Keratinocyte (primary cell): Measurements from ENCODE around the gene IFIT3. TPM values are rescaled to one million over a fixed set of nuclear protein-coding genes. Genes with fewer than 3 reads are reported as not detected.

ENCODE experiments used
- DNase-seq: peaks from one replicate; pipeline ENCODE4 v3.0.0-alpha.2; 2011; ENCODE audit warnings: low read depth, missing footprints, low spot score
- FAIRE-seq: peaks from 2 replicates; lab custom pipeline; 2011; peaks lifted over from hg19 to GRCh38; lab: Jason Lieb, UNC
- H2AFZ ChIP-seq: 2 replicates; pipeline ENCODE4 v1.6.0; 2012; ENCODE audit warnings: low read length, control low read depth, inconsistent platforms; ENCODE audit not compliant: control insufficient read depth
- H3K27ac ChIP-seq: 2 replicates; pipeline ENCODE4 v1.5.1; 2011; ENCODE audit warnings: low read length; ENCODE audit not compliant: control insufficient read depth, insufficient read depth
- H3K27me3 ChIP-seq: 3 replicates; pipeline ENCODE4 v1.6.0; 2011; ENCODE audit warnings: low read length; ENCODE audit not compliant: control insufficient read depth, insufficient read depth; ENCODE audit errors: extremely low read depth
- H3K36me3 ChIP-seq, 2 experiments: 2 replicates in 1 of 2; 3 replicates in 1 of 2; pipeline ENCODE4 v1.5.1; 2011; ENCODE audit warnings: low read length in 2 of 2, mild to moderate bottlenecking in 1 of 2; ENCODE audit not compliant: control insufficient read depth in 2 of 2, insufficient read depth in 2 of 2; ENCODE audit errors: extremely low read depth in 1 of 2
- H3K4me1 ChIP-seq: 3 replicates; pipeline ENCODE4 v1.5.1; 2011; ENCODE audit warnings: low read length; ENCODE audit not compliant: control insufficient read depth, insufficient read depth; ENCODE audit errors: extremely low read depth
- H3K4me2 ChIP-seq: 3 replicates; pipeline ENCODE4 v1.6.0; 2011; ENCODE audit warnings: low read depth, low read length; ENCODE audit not compliant: control insufficient read depth, insufficient read depth; ENCODE audit errors: extremely low read depth
- H3K4me3 ChIP-seq, 3 experiments: fragments of 200-600 bp in 1 of 3; sonication (generic) in 1 of 3; 2 replicates in 2 of 3; 3 replicates in 1 of 3; pipeline ENCODE4 v1.5.1; 2011 to 2016; ENCODE audit warnings: low read length in 3 of 3, mild to moderate bottlenecking in 3 of 3, control low read depth in 2 of 3, inconsistent platforms in 1 of 3, low read depth in 1 of 3, mixed read lengths in 1 of 3, mixed run types in 1 of 3, moderate library complexity in 1 of 3; ENCODE audit not compliant: control insufficient read depth in 2 of 3, insufficient read depth in 2 of 3; ENCODE audit errors: extremely low read depth in 1 of 3
- H3K79me2 ChIP-seq: 2 replicates; pipeline ENCODE4 v1.6.0; 2012; ENCODE audit warnings: low read length; ENCODE audit not compliant: control insufficient read depth, insufficient read depth
- H3K9ac ChIP-seq: 3 replicates; pipeline ENCODE4 v1.6.0; 2011; ENCODE audit warnings: low read length; ENCODE audit not compliant: control insufficient read depth, insufficient read depth; ENCODE audit errors: extremely low read depth
- H3K9me1 ChIP-seq: 3 replicates; pipeline ENCODE4 v1.6.0; 2011; ENCODE audit warnings: low read length; ENCODE audit not compliant: control insufficient read depth, insufficient read depth; ENCODE audit errors: extremely low read depth
- H3K9me3 ChIP-seq: 2 replicates; pipeline ENCODE4 v1.5.1; 2012; ENCODE audit warnings: low read depth, low read length; ENCODE audit not compliant: control insufficient read depth
- H4K20me1 ChIP-seq: 3 replicates; pipeline ENCODE4 v1.6.0; 2011; ENCODE audit warnings: low read length; ENCODE audit not compliant: control insufficient read depth, insufficient read depth; ENCODE audit errors: extremely low read depth
- EZH2 ChIP-seq: IDR thresholded peaks from one replicate; pipeline ENCODE4 v1.6.1; 2012; ENCODE audit warnings: inconsistent platforms, mild to moderate bottlenecking, low read length, moderate library complexity
- dilution Hi-C: fragments of 300-500 bp; cut with MboI; formaldehyde crosslinking; loops from one replicate; pipeline ENCODE4 v1.7.0; 2020; ENCODE audit warnings: low sequenced_read_pairs; ENCODE audit not compliant: extremely low pct_ligation_motif_present
- polyA plus RNA-seq, 5 experiments: library from polyadenylated mRNA; depleted of rRNA in 3 of 5; stranded (reverse) in 3 of 5; stranded (forward) in 1 of 5; unstranded in 1 of 5; fragments of >200 nt; gene quantifications; 1 replicate in 1 of 5; 2 replicates in 3 of 5; 3 replicates in 1 of 5; pipeline versions ENCODE4 v1.2.1 to v1.2.3, GENCODE V29; 2011 to 2012; ENCODE audit warnings: missing spikeins in 2 of 5, low read depth in 1 of 5, low replicate concordance in 1 of 5
- TF ChIP-seq, protein P1 (sequence below), 3 experiments: IDR thresholded peaks in 1 of 3; conservative IDR thresholded peaks in 1 of 3; optimal IDR thresholded peaks in 1 of 3; 2 replicates in 2 of 3; 3 replicates in 1 of 3; pipeline versions ENCODE3 to v1.5.1; 2011; ENCODE audit warnings: low read length in 3 of 3, mild to moderate bottlenecking in 3 of 3, moderate library complexity in 2 of 3, control low read depth in 1 of 3, inconsistent platforms in 1 of 3; ENCODE audit not compliant: insufficient read depth in 2 of 3; ENCODE audit errors: extremely low read depth in 1 of 3

IFIT3 gene
- polyA plus RNA-seq, 1 donor (not counting 4 experiments of a cell fraction or from before 2014, with no cell fraction given): 42.6 TPM

DNA sequence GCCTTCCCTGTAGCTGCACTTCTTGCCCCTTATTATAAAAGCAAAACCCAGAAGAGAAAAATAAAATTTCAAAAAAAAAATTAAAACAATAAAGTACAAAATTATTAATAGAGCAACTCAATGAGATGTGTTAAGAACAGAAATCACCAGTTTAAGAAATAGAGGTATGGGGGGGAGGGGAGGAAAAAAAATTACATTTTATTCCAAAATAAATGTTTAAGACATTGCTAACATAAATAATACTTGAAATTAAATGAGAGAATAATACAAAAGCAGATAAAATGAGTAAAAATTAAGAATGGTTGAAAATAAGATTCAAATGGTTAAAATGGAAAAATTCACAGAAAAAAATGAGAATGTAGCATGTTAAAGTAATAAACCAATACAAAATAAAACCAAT is 22.9 kb upstream of the IFIT3 start:
- Histone ChIP-seq H3K4me1 (peaks cover 18% of the 10 kb centered on the region), H4K20me1 (no peaks in the 10 kb centered on the region), H2AFZ (no peak overlapping the region), H3K27me3 (no peaks in the 10 kb centered on the region), H3K27ac (no peak overlapping the region), H3K79me2 (no peaks in the 10 kb centered on the region), H3K9ac (no peak overlapping the region), H3K9me3 (no peaks in the 10 kb centered on the region), H3K4me3 (no peak overlapping the region), H3K9me1 (no peaks in the 10 kb centered on the region), H3K36me3 (peaks cover 0 to 3% of the 10 kb centered on the region in 2 experiments), H3K4me2 (no peak overlapping the region)
- FAIRE-seq (no peak), DNase-seq (no peak)
- dilution Hi-C loops: no loop called here
- TF ChIP-seq EZH2: no peak
- TF ChIP-seq, protein P1, sequence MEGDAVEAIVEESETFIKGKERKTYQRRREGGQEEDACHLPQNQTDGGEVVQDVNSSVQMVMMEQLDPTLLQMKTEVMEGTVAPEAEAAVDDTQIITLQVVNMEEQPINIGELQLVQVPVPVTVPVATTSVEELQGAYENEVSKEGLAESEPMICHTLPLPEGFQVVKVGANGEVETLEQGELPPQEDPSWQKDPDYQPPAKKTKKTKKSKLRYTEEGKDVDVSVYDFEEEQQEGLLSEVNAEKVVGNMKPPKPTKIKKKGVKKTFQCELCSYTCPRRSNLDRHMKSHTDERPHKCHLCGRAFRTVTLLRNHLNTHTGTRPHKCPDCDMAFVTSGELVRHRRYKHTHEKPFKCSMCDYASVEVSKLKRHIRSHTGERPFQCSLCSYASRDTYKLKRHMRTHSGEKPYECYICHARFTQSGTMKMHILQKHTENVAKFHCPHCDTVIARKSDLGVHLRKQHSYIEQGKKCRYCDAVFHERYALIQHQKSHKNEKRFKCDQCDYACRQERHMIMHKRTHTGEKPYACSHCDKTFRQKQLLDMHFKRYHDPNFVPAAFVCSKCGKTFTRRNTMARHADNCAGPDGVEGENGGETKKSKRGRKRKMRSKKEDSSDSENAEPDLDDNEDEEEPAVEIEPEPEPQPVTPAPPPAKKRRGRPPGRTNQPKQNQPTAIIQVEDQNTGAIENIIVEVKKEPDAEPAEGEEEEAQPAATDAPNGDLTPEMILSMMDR (optimal IDR thresholded peaks at IDR 0.05 in 1 of 3, IDR thresholded peaks at IDR 0.05 in 1 of 3, conservative IDR thresholded peaks at IDR 0.05 in 1 of 3; ENCODE audit: extremely low read depth in 1 of 3, insufficient read depth in 2 of 3, low read length in 3 of 3): no peak

DNA sequence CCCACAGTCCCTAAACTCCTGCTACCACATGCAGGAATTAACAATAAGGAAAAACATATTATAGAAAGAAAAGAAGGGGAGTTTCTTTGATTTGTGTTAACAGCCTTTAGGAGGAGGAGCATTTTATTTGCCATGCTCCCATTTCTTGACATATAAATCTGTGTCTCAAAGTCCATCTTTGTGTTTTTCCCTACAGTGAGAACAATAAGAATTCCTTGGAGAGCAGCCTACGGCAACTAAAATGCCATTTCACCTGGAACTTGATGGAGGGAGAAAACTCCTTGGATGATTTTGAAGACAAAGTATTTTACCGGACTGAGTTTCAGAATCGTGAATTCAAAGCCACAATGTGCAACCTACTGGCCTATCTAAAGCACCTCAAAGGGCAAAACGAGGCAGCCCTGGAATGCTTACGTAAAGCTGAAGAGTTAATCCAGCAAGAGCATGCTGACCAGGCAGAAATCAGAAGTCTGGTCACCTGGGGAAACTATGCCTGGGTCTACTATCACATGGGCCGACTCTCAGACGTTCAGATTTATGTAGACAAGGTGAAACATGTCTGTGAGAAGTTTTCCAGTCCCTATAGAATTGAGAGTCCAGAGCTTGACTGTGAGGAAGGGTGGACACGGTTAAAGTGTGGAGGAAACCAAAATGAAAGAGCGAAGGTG is 21.9 kb upstream of the IFIT3 start:
- TF ChIP-seq EZH2: no peak
- TF ChIP-seq, protein P1 (optimal IDR thresholded peaks at IDR 0.05 in 1 of 3, IDR thresholded peaks at IDR 0.05 in 1 of 3, conservative IDR thresholded peaks at IDR 0.05 in 1 of 3; ENCODE audit: extremely low read depth in 1 of 3, insufficient read depth in 2 of 3, low read length in 3 of 3): no peak
- no peak overlapping the region for H3K4me2 ChIP-seq
- no peak overlapping the region for H2AFZ ChIP-seq
- H3K9me3 ChIP-seq: no peaks in the 10 kb centered on the region
- no peak overlapping the region for H3K27ac ChIP-seq
- DNase-seq (no peak), FAIRE-seq (no peak)
- no peaks in the 10 kb centered on the region for H3K27me3 ChIP-seq
- dilution Hi-C loops: no loop called here
- H3K79me2 ChIP-seq: no peaks in the 10 kb centered on the region
- no peaks in the 10 kb centered on the region for H3K9me1 ChIP-seq
- peaks cover 0 to 3% of the 10 kb centered on the region in 2 experiments for H3K36me3 ChIP-seq
- no peaks in the 10 kb centered on the region for H4K20me1 ChIP-seq
- H3K4me1 ChIP-seq: peaks cover 18% of the 10 kb centered on the region
- H3K9ac ChIP-seq: no peak overlapping the region
- H3K4me3 ChIP-seq: no peak overlapping the region
